Upper lobe of left lung (tissue), 6 donors: Measurements from ENCODE around the gene CBX5. TPM values are rescaled to one million over a fixed set of nuclear protein-coding genes. Genes with fewer than 3 reads are reported as not detected.

Source experiments
- ATAC-seq, 2 donors: fragments of 200-7000 bp; cut with Tn5 transposase; one replicate each; pipeline ENCODE4 v1.9.1; 2022; ENCODE audit warnings: mild to moderate bottlenecking in 2 of 2, moderate library complexity in 2 of 2; ENCODE audit not compliant: low FRiP score in 2 of 2
- DNase-seq, 2 donors: peaks; one replicate each; pipeline ENCODE4 v3.0.0-alpha.2; 2019 to 2020
- H3K27ac ChIP-seq, 4 donors: fragments of 200-600 bp; sonication (generic); one replicate each; pipeline ENCODE4 v1.5.1; 2016 to 2019
- H3K27me3 ChIP-seq, 4 donors: fragments of 200-600 bp; sonication (generic); one replicate each; pipeline ENCODE4 v1.5.1; 2017 to 2019
- H3K36me3 ChIP-seq, 4 donors: fragments of 200-600 bp; sonication (generic); one replicate each; pipeline ENCODE4 v1.5.1; 2016 to 2019
- H3K4me1 ChIP-seq, 4 donors: fragments of 200-600 bp; sonication (generic); one replicate each; pipeline ENCODE4 v1.5.1; 2018 to 2019
- H3K4me3 ChIP-seq, 4 donors: fragments of 200-600 bp; sonication (generic); one replicate each; pipeline ENCODE4 v1.5.1; 2017 to 2019; ENCODE audit warnings: mild to moderate bottlenecking in 2 of 4, moderate library complexity in 1 of 4
- H3K9me3 ChIP-seq, 4 donors: fragments of 200-600 bp; sonication (generic); one replicate each; pipeline ENCODE4 v1.5.1; 2018 to 2019
- CTCF ChIP-seq, 6 experiments: fragments of 450-650 bp in 4 of 6; fragments of 200-600 bp in 2 of 6; sonication (generic) in 2 of 6; IDR thresholded peaks; one replicate each; pipeline ENCODE4 v1.5.1; 2016 to 2019; ENCODE audit warnings: antibody characterized with exemption in 6 of 6
- EP300 ChIP-seq, 4 donors: sonication (generic); formaldehyde crosslinking; IDR thresholded peaks; one replicate each; pipeline ENCODE4 v1.5.1; 2017; ENCODE audit warnings: antibody characterized with exemption in 4 of 4, control low read depth in 2 of 4
- POLR2A ChIP-seq, 4 donors: fragments of 450-650 bp; IDR thresholded peaks; one replicate each; pipeline ENCODE4 v1.5.1; 2016 to 2017; ENCODE audit warnings: antibody characterized with exemption in 4 of 4, mild to moderate bottlenecking in 2 of 4
- POLR2AphosphoS5 ChIP-seq, 2 donors: sonication (generic); formaldehyde crosslinking; IDR thresholded peaks; one replicate each; pipeline ENCODE4 v1.5.1; 2017; ENCODE audit warnings: antibody characterized with exemption in 2 of 2
- WGBS, 2 donors: methylation state at CpG; one replicate each; pipeline ENCODE4 v1.1.5; 2017 to 2018; 5-methylcytosine and 5-hydroxymethylcytosine counted together
- total RNA-seq, 6 donors: library from RNA; depleted of rRNA in 4 of 6; stranded (reverse); fragments of >200 nt in 4 of 6; gene quantifications; one replicate each; pipeline versions ENCODE4 v1.1.0 to v1.2.1, GENCODE V29; 2016 to 2021
- donor health status: DM: no; HTN: no; CAD: no; lungs with moderate emphysema.
- donor health status: DM: no; HTN: yes; CAD: no; lungs with severe emphysema.

The CBX5 gene
- total RNA-seq, 6 donors from 2014 or later: 15.5 to 48.2 (median 36.1) TPM

- H3K9me3 ChIP-seq: no peaks in the 10 kb centered on the region
- WGBS, 2 donors: 38% methylated on average over 8 of the region's 8 CpGs
- TF ChIP-seq POLR2A (IDR thresholded peaks at IDR 0.05): no peak
- TF ChIP-seq CTCF (IDR thresholded peaks at IDR 0.05): no peak
- no peak for TF ChIP-seq EP300 (IDR thresholded peaks at IDR 0.05)
- TF ChIP-seq POLR2AphosphoS5 (IDR thresholded peaks at IDR 0.05): no peak
- DNase-seq (no peak), ATAC-seq (no peak)
- H3K36me3 ChIP-seq: no peaks in the 10 kb centered on the region
- no peak overlapping the region for H3K27ac ChIP-seq
- H3K27me3 ChIP-seq: peaks cover 0 to 8% (median 4%) of the 10 kb centered on the region in 4 donors
- no peak overlapping the region for H3K4me3 ChIP-seq
- no peaks in the 10 kb centered on the region for H3K4me1 ChIP-seq
Observed at GRCh38 chr12:54197431-54197909, 82.5 kb downstream of the CBX5 start.

GRCh38 chr12:54197010-54197409, 82.9 kb downstream of the CBX5 start:
- DNase-seq (no peak), ATAC-seq (no peak)
- Histone ChIP-seq H3K9me3 (no peaks in the 10 kb centered on the region), H3K36me3 (no peaks in the 10 kb centered on the region), H3K27me3 (peaks cover 0 to 8% (median 4%) of the 10 kb centered on the region in 4 donors), H3K4me3 (no peak overlapping the region), H3K27ac (no peak overlapping the region), H3K4me1 (no peaks in the 10 kb centered on the region)
- TF ChIP-seq POLR2AphosphoS5 (IDR thresholded peaks at IDR 0.05) (no peak), EP300 (IDR thresholded peaks at IDR 0.05) (no peak), POLR2A (IDR thresholded peaks at IDR 0.05) (no peak), CTCF (IDR thresholded peaks at IDR 0.05) (no peak)
- WGBS, 2 donors: 39 to 64% methylated on average over 5 of the region's 5 CpGs

- Histone ChIP-seq H3K4me3 (peak overlapping the region in 1 of 4 donors; percentile 31), H3K36me3 (no peaks in the 10 kb centered on the region), H3K4me1 (peaks cover 0 to 4% (median under 1%) of the 10 kb centered on the region in 4 donors), H3K27ac (peak overlapping the region in 2 of 4 donors; percentile 36 to 78), H3K27me3 (peaks cover 0 to 8% (median 4%) of the 10 kb centered on the region in 4 donors), H3K9me3 (no peaks in the 10 kb centered on the region)
- no peak for DNase-seq
- no peak for TF ChIP-seq POLR2A (IDR thresholded peaks at IDR 0.05)
- no peak for TF ChIP-seq CTCF (IDR thresholded peaks at IDR 0.05)
- TF ChIP-seq EP300 (IDR thresholded peaks at IDR 0.05): no peak
- no peak for TF ChIP-seq POLR2AphosphoS5 (IDR thresholded peaks at IDR 0.05)
- 41 to 55% methylated on average over 5 of the region's 5 CpGs for WGBS, 2 donors
- ATAC-seq: no peak
Observed at GRCh38 chr12:54196396-54196795, 83.5 kb downstream of the CBX5 start.

- Histone ChIP-seq H3K36me3 (no peaks in the 10 kb centered on the region), H3K27me3 (peaks cover 0 to 8% (median 4%) of the 10 kb centered on the region in 4 donors), H3K4me1 (peaks cover 0 to 8% (median 3%) of the 10 kb centered on the region in 4 donors), H3K4me3 (peak overlapping the region in 1 of 4 donors; percentile 31), H3K27ac (peak overlapping the region in 2 of 4 donors; percentile 36 to 78), H3K9me3 (no peaks in the 10 kb centered on the region)
- ATAC-seq (peak; percentile 41 to 46), DNase-seq (peak; percentile 59 to 83)
- 7 to 12% methylated on average over 13 to 17 of the region's 17 CpGs for WGBS, 2 donors
- TF ChIP-seq POLR2A (IDR thresholded peaks at IDR 0.05): no peak
- no peak for TF ChIP-seq EP300 (IDR thresholded peaks at IDR 0.05)
- TF ChIP-seq CTCF (IDR thresholded peaks at IDR 0.05): no peak
- no peak for TF ChIP-seq POLR2AphosphoS5 (IDR thresholded peaks at IDR 0.05)
Observed at GRCh38 chr12:54195737-54196347, 84.1 kb downstream of the CBX5 start.
